Hypothalamus (tissue), 51 donors: Measurements from ENCODE around the gene FKBP6.
"Not testable (repeated sequence)": the region's sequence is repeated elsewhere in the genome, so short reads cannot be mapped to it uniquely, and the experiment has no call there.

ENCODE experiments used
- DNase-seq, 51 donors: peaks; one replicate each; lab custom pipeline; 2025; lab: John Stamatoyannopoulos, UW

FKBP6 gene

DNA sequence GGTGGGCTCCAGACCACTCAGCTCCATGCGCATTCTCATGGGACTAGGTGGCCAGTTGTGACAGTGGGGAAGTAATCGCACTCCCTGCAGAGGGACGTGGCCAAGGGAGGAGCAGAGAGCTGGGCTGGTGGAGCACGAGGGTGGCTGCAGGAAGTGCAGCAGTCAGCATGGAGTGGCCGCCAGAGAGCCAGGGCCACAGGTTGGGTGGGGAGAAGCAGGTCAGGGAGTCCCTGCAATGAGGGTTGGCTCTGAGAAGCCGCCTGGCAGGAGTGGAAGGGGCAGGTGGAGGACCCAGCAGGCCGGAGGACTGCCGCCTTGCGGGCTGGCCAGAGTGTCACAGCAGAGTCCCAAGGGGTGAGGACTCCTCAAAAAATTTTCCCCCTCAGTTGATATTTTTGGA is 26.2 kb downstream of the FKBP6 start:
- DNase-seq, result no peak

GRCh38 chr7:73354821-73355220 is 26.9 kb downstream of the FKBP6 start:
- DNase-seq, result no peak

GRCh38 chr7:73356159-73356558 is 28.2 kb downstream of the FKBP6 start:
- no peak for DNase-seq

- peak in 3 of 51 donors; percentile 20 to 50 (median 38) for DNase-seq
Measured at GRCh38 chr7:73358590-73359275, 30.8 kb downstream of the FKBP6 start.

- no peak for DNase-seq
Measured at GRCh38 chr7:73359306-73359705, 31.3 kb downstream of the FKBP6 start.

GRCh38 chr7:73359746-73360375 is 31.9 kb downstream of the FKBP6 start:
- DNase-seq, result no peak

DNA sequence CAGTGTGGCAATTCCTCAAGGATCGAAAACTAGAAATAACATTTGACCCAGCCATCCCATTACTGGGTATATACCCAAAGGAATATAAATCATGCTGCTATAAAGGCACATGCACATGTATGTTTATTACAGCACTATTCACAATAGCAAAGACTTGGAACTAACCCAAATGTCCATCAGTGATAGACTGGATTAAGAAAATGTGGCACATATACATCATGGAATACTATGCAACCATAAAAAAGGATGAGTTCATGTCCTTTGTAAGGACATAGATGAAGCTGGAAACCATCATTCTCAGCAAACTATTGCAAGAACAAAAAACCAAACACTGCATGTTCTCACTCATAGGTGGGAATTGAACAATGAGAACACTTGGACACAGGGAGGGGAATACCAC is 32.6 kb downstream of the FKBP6 start:
- DNase-seq, result not testable (repeated sequence)

- no peak for DNase-seq
Measured at GRCh38 chr7:73363225-73364005, 35.5 kb downstream of the FKBP6 start.

DNA sequence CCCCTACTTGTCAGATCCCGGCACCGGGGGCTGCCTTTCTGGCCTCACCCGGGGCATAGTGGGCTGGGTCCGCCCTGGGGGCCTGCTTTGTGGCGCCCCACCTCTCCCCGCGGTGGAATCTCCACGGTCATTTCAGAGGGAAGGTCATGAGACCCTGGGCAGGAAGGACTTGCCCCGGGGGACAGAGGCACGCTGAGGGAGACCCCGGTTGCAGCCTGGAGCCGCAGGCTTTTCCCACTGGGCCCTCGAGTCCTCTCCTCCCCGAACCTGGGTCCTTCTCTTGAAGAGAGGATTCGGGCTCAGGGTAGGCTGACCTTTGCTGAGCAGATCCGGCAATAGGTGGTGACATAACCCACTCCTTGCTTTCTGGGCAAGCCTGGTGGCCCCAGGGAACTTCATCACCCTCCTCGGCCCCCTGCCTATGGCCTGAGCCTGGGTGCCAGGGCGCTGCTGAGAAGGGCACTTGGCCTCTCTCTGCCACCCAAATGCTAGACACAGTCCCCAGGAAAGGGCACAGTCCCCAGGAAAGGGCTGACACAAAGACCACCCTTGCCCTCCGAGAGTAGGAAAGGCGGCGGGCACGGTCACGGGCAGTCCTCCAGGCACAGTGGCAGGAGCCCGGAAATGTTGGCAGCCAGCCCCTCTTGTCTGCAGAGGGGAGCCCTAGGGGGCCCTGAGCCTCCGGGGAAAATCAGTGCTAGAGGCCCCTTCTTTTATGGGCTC is 36.2 kb downstream of the FKBP6 start:
- peak in 14 of 51 donors; percentile 4 to 37 (median 15) for DNase-seq

- DNase-seq, result no peak
Measured at GRCh38 chr7:73366127-73366526, 38.2 kb downstream of the FKBP6 start.

DNA sequence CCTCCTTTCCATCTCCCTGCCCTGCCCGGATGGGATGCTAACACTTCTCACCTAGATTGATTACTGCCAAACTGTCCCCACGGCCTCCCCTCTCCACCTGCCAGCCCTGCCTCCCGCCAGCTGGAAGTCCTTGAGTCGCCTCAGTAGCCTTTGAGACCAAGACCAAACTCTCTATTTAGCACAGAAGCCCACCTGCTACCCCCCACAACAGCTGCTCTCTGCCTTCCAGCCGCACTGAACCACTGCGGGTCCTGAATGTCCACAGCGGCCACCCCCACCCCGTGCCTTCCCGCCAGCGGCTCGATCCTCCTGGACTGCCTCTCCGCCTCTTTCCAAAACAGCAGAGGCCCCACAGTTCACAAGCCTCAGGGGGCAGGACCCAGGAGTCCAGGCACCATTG is 39.0 kb downstream of the FKBP6 start:
- no peak for DNase-seq

DNA sequence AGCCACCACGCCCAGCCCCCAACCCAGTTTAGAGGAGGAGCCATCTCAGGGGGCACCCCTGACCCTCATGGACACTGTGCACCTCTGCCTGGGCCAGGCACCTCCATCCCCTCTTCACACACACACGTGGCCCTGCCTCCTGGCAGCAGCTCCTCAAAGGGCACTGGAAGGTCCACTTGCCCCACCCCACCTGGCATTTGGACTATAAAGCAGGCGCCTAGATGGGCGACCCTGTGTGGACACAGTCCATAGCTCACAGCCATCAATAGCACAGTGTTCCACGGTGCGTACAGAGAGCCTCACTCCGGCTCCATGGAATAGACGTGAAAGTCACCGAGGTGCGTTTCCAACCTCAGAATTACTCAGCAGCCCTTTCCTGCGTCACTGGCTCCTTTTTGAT is 41.0 kb downstream of the FKBP6 start:
- no peak for DNase-seq

GRCh38 chr7:73369622-73370021 is 41.7 kb downstream of the FKBP6 start:
- DNase-seq, result no peak

- no peak for DNase-seq
Measured at GRCh38 chr7:73373741-73374140, 45.8 kb downstream of the FKBP6 start.

GRCh38 chr7:73376262-73376661 is 48.3 kb downstream of the FKBP6 start:
- not testable (repeated sequence) for DNase-seq

- DNase-seq, result no peak
Measured at GRCh38 chr7:73376671-73377412, 48.9 kb downstream of the FKBP6 start.

GRCh38 chr7:73377413-73378200 is 49.6 kb downstream of the FKBP6 start:
- DNase-seq, result peak in 1 of 51 donors; percentile 8

GRCh38 chr7:73382934-73383503 is 55.1 kb downstream of the FKBP6 start:
- DNase-seq, result no peak

GRCh38 chr7:73387221-73387828 is 59.4 kb downstream of the FKBP6 start:
- DNase-seq, result no peak
